Stimulated activated CD4-positive, alpha-beta T cell treated with anti-CD3 and anti-CD28 coated beads, Interleukin-15, amount 100 ng/mL, for 1 hour (primary cell): Measurements from ENCODE around the gene RAET1E.
"Not testable (repeated sequence)": the region's sequence is repeated elsewhere in the genome, so short reads cannot be mapped to it uniquely, and the experiment has no call there.

Experiments used
- DNase-seq, 2 donors: peaks; one replicate each; pipeline ENCODE4 v3.0.0-alpha.2; 2020; ENCODE audit warnings: low read depth in 1 of 2, low spot score in 1 of 2

RAET1E gene

DNA sequence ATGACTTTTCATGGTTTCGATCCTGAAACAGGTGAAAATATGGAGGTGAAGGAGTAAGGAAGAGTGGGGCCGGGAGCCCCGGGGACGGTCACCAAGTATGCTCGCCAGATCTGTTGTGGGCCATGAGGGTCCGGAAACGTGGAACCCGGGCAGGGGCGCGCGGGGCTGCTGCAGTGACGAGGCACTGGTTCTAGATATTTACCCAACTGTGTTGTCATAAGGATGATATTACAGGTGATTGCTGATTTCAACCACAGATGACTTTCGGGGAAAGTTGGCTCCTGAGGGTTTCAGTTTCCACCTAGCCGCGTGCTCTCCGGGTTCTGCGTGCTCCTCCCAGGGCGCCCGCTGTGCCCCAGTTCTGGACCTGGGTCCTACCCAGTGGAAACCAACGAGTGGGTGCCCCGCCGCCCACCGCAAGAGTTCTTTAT, 12.8 kb upstream of the RAET1E start:
- DNase-seq, result no peak

DNA sequence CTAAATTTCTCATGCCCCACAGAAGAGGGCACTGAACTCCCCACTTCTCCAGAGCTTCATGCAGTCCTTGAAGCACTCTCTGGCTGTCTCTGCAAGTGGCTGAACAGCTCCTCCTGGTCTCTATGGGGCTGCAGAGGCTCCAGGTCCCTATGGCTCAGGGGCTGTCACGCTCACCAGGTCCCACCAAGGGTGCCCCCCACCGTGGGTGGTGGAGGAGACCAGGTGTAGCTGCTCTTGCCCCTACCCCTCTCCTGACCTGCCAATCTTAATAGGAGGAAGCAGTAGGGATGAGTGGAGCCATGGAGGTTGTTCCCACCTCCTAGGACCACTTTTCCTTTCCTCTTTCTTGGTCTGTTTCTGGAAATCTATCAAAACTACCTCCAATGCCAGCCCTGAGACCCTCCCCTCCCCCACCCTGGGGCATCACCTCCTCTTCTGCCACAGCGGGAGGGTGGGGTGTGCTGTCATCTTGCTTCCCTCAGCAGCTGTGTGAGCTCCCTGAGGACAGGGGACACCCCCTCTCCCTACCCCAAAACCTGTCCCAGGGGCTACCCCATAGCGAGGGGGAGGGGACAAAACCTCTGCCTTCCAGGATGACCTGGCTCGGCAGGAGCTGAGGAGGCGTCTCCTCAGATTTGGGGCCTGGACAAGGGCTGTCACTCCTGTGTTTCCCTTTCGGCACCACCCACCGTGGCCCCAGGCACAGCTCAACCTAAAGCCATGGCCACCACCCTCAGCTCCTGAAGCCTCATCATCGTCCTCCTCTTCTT, 12.0 kb upstream of the RAET1E start:
- no peak for DNase-seq

- DNase-seq, result not testable (repeated sequence)
Observed at GRCh38 chr6:149908480-149908879, 10.6 kb upstream of the RAET1E start.

DNA sequence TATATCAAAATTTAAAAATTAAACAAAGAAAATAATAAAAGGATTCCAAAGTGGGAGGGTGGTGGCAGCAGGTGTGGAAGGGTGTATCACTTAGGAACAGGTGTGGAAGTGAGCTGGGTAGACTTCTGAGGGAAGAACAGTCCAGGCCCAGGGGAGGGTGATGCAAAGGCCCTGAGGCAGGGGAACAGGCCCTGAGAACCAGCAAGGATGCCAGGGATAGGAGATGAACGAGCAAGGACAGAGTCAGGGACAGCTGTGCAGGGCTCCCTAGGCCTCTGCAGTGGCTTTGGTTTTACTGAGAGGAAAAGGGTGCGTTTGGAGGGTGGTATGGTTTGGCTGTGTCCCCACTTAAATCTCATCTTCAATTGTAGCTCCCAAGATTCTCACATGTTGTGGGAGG, 9.4 kb upstream of the RAET1E start:
- no peak for DNase-seq

DNA sequence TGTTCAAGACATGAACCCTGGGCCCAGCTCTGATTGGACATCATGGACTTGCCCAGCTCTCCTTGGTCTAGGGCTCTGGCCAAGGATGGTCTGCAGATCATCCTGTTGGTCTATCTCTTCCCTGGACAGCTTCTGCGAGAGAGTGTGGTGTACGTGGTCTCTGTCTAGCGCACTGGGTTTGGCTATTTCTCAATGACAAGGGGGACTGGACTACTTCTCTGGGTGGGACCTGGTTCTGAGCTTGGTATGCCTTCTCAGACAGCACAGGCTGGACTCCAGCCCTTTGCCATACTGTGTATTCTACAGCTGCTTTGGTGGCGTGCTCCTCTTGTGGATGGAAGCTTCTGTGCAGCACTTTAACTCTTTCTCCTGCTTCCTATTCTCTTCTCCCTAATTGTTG, 8.5 kb upstream of the RAET1E start:
- no peak for DNase-seq

DNA sequence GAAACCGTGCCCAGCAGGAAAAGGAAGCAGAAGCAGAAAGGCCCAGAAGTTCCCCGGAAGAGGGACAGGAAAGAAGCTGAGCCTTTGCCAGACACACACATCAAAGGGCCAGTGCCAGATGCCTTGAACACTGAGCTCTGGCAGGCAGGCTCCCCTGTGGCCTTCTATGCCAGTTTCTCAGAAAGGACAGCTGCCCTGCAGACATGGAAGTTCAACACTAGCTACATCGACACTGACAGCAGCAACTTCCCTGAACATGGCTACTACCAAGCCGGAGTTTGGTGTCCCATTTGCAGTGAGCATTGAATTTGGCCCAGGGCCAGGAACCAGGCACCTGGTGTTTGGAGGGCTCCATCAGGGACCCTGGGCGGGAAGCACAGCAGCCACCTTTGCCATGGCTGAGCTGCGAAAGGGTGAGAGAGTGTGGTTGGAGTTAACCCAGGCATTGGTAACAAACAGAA, 8.0 kb upstream of the RAET1E start:
- DNase-seq, result no peak

DNA sequence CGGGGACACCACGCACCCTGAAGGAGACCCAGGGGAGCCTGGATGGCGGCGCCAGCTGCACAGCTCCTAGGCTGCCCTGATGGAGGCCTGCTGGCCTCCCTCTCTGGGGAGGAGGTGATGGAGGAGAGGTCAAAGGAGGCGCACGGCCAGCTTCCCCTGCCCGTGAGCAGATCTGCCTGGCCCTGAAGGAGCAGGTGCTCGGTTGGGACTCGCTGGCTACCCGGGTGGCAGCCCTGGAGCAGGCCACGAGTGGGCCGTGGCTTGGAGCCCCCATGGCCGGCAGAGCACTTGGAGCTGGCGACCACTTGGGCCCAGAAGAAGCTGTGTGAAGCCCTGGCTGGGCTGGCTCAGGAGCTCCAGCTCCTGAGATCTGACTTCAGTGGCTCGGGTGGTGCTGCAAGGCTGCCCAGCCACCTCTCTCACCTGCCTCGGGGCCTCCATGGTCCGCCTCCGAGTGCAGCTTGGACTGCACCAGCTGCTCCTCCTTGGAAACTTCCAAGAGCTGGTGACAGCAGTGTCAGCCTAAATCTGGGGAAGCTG, 7.5 kb upstream of the RAET1E start:
- DNase-seq, result no peak

DNA sequence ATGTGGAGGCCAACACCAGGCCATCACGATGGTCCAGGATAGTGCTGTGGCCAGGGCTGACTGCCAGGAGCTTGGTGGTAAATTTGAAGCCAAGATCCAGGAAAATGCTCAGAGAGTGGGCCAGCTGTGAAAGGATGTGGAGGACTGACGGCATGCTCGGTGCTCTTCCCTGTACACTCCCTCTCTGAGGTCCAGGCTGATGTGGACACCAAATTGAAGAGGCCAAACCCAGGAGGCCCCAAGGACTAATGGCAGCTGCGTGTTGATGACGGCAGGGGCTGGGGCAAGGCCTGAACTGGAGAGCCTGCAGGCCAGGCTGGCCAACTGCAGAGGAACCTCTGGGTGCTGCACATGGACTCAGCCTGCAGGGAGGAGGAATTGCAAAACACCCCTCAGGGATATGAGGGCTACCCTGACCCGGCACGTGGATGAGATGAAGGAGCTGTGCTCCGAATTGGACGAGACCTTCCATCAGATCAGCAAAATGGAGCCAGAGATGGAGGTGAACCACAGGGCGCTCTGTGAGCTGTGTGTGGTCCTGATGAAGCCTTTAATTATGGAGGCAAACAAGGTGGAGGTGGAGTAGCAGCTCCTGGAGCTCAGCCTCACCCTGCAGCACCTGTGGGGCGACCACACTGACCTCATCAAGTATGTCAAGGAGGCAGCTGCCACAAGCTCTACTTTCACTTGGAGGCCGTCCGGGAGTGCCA, 6.9 kb upstream of the RAET1E start:
- DNase-seq, result no peak

DNA sequence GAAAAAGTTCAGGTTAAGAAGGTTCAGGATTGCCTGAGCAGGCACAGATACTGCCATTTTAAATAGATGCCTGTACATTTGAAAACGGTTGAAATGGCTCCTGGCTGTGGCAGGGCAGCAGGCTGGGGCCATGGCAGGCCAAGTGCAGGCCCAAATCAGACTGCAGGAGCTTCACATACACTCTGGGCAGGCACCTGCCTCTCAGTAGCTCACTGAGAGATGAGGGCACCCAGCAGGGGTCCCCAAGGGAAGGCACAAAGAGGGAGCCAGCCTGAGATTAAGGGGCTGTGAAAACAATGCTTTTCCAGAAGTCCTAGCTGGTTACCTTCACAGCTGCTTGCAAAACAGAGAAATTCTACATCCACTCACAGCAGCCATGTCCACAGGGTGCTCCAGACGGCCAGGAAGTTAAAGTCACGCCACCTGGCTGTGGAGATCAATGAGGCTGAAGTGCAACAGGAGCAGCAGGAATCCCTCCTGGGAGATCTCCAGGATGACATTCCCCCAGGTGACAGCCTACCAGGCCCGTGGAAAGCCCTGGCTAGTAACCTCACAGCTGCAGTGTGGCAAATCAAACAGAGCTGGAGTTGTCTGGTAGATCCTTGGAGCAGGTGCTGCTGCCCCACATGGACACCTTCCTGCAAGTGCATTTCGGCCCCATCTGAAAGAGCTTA, 6.2 kb upstream of the RAET1E start:
- no peak for DNase-seq

GRCh38 chr6:149901444-149902140, 3.7 kb upstream of the RAET1E start:
- DNase-seq, result no peak

GRCh38 chr6:149900620-149901443, 2.9 kb upstream of the RAET1E start:
- no peak for DNase-seq

- DNase-seq, result no peak
Observed at GRCh38 chr6:149899926-149900619, 2.2 kb upstream of the RAET1E start.

DNA sequence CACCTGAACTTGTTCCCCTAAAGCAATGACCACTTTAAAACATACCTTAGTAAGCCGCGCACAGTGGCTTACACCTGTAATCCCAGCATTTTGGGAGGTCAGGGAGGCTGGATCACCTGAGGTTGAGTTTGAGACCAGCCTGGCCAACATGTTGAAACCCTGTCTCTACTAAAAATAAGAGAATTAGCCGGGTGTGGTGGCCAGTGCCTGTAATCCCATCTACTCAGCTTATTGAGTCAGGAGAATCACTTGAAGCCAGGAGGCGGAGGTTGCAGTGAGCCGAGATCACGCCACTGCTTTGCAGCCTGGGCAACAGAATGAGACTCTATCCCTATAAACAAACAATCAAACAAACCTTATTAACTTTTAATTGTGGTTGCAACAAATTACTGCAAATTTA, 1.6 kb upstream of the RAET1E start:
- DNase-seq, result no peak

- no peak for DNase-seq
Observed at GRCh38 chr6:149898966-149899365, 1.1 kb upstream of the RAET1E start.

DNA sequence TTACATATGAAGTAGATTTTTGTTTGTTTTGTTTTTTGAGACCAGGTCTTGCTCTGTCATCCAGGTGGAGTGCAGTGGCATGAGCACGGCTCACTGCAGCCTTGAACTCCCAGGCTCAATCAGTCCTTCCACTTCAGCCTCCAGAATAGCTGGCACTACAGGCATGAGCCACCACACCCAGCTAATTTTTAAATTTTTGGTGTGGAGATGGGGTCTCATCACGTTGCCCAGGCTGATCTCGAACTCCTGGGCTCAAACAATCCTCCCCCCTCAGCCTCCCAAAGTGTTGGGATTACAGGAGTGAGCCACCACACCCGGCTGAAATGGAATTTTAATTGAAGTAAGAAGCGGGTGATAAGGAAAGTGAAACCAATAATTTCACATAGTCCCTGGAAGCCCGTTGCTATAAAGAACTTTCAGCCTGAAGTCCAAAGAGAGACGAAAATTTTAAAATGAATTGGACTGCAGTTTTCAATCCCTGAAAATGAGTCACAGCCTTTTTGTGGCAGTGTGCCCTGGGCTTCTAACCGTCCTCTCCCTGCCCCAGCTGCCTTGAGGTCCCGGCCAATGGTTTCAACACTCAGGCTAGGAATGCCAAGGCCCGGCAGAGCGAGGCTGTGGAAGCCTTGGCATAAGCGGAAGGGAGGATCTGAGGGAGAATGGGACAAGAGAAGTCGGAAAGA, 757 bp downstream of the RAET1E start:
- DNase-seq, result no peak

DNA sequence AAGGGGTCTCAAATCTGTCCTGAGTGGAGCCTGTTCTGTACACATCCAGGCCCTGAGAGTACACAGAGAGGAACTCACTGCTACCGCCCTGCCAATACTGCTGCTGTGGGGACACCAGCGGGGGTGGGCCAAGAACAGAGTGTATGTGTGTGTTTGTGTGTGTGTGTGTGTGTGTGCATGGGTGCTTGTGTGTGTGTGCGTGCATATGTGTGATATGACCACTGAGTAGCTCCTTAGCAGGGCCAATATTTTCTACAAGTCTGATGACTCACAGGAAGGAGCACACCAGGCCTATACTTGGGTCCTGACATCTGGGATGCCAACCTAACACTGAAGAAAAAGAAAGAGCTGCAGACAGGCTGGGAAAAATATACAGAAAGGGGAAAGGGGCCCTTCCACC, 1.4 kb downstream of the RAET1E start:
- no peak for DNase-seq

GRCh38 chr6:149895833-149896271, 2.1 kb downstream of the RAET1E start:
- DNase-seq, result no peak

DNA sequence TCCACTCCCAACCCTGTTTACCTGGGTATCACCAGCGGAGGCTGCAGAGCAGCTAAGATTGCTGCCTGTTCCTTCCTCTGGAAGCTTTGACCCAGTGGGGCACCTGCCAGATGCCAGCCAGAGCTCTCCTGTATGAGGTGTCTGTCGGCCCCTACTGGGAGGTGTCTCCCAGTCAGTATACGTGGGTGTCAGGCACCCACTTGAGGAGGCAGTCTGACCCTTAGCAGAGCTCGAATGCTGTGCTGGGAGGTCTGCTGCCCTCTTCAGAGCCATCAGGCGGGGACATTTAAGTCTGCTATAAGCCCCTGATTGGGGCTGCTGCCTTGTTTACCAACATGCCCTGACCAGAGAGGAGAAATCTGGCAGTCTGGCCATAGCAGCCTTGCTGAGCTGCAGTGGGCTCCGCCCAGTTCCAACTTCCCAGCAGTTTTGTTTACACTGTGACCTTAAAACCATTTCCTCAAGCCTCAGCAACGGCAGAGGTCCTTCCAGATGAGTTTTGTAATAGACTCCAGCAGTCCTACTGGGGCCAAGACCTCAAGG, 2.8 kb downstream of the RAET1E start:
- DNase-seq, result no peak

- DNase-seq, result not testable (repeated sequence)
Observed at GRCh38 chr6:149891864-149892263, 6.0 kb downstream of the RAET1E start.
